HG02973 (cell line): ENCODE results near the gene DDX18.

ENCODE experiments used
- ATAC-seq: cut with Tn5 transposase; IDR thresholded peaks from one replicate; pipeline ENCODE4 v1.9.1; 2021; ENCODE audit warnings: moderate library complexity; ENCODE audit not compliant: unreplicated experiment

DDX18 gene

DNA sequence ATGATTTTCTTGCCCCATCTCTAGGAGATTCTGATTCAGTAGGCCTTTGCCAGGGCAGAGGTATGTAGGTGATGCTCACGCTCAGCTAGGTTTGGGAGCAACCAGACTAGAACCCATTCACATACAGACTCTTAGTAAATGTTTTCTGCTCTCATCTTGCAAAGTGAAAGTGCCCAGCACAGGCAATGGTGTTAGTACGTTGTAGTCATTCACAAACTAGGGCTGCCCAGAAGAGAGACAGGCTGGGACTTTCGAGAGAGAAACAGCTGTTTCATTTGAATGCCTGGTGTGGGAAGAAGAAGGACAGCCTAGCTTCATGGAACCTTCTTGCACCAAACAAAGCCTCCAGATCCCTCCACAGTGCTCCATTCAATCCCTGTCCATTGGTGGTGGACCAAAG lies 19.4 kb downstream of the DDX18 start:
- no peak for ATAC-seq

DNA sequence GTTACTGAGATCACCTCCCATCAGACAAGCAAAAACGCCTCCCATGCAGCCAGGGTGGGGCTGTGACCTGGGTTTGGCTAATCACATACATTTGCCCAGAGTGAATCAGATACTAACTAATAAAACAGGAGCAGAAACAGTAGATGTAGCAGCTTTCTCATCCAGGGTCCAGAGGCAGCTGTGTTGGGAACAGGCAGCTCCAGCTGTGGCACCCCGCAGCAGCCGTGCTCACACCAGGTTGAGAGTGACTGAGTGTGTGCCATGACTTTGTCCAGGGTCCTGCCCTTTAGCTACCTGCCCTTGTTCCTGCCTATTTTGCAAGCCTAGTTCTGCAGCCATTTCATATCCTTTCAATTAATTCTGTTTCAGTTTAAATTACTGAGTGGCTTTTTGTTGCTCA lies 20.5 kb downstream of the DDX18 start:
- no peak for ATAC-seq

DNA sequence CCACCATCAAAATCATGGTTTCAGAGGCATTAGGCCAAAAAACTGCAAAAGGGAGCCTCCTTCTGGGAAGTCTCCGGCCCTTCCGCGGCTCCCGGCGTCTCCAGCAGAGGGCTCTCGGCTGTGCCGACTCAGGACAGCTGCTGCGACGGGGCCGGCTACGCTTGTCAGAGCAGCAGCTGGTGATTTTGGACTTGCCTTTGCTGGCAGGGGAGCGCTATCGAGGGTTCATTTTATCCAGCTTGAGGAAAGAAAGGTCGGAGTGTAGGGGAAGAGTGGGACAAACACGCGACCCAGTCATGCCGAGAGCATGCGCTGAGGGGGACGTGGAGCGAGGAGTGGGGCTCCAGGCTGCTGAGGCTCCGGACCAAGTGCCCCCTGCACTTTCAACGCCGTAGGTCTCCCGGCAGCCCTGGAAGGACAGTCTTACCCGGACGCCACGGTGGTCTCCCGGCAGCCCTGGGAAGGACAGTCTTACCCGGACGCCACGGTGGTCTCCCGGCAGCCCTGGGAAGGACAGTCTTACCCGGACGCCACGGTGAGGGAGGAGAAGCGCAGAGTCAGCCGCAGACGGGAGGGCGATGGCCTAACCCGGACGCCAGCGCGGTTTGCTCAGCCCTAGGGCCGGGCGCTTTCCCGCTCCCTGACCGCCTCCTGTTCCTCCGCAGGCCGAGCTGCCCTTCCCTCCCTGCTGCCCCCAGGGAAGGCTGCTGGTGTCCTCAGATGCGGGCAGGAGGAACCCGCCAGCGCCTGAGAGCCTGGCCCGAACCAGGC lies 21.7 kb downstream of the DDX18 start:
- ATAC-seq, result peak; percentile 79

DNA sequence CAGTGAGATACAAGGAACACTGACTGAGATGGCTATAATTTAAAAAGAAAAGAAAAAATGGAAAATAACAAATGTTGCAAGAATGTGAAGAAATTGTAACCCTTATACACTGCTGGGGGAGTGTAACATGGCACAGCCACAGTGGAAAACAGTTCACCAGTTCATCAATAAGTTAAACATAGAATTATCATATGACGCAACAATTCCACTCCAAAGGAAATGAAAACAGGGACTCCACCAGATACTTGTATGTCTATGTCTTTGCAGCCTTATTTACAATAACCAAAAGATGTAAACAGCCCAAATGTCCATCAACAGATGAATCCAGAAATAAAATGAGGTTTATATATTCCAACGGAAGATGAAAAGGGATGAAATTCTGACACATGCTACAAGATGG lies 30.8 kb downstream of the DDX18 start:
- ATAC-seq, result no peak

DNA sequence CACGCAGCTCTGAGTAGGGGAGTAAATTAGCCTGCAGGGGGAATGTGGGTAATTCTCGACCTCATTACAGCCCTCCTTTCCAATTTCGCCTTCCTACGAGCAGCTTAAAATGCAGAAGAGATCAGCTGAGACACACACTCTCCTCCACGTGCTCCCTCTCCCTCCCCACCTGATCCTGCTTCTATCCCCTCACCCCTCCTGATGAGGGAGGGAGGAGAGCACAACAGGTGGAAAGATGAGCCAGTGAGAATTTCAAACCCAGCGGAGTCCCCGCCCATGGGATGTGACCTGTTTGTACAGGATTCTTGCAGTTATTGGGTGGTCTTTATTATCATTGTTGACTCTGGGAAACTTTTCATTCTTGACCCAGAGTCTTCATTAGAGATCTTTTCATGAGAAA lies 35.5 kb downstream of the DDX18 start:
- ATAC-seq, result no peak

DNA sequence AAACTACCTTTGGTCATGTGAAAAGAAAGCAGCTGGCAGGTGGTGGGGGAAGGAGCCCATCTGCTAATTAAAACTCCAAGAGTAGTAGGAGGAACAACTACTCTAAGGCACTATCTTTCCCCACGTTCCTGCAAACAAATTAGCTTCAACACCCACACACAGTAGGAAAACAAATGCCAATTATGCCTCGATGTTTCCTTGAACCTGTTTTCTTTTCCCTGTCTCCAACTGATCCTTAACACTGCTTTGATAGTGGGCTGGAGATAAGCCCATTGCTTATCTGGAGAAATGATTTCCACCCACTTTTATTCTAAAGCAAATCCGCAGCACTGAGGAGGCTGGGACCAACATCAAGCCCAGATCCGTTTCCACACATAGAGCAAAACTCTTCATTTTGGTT lies 36.0 kb downstream of the DDX18 start:
- no peak for ATAC-seq

DNA sequence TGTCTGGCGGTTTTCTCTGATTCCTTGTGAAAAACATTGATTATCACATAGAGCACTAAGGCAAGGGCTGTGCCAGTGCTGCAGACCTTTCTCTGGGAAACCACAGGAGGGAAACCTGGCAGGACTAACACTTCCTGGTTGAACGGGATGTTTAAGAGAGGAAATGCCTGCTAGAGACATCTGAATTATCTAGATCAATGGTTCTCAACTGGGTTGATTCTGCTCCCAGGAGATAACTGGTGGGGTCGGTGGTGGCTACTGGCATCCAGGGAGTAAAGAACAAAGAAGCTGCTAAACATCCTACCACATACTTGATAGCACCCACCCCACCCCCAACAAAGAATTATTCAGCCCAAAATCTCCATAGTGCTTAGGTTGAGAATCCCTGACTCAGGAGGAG lies 37.5 kb downstream of the DDX18 start:
- no peak for ATAC-seq

DNA sequence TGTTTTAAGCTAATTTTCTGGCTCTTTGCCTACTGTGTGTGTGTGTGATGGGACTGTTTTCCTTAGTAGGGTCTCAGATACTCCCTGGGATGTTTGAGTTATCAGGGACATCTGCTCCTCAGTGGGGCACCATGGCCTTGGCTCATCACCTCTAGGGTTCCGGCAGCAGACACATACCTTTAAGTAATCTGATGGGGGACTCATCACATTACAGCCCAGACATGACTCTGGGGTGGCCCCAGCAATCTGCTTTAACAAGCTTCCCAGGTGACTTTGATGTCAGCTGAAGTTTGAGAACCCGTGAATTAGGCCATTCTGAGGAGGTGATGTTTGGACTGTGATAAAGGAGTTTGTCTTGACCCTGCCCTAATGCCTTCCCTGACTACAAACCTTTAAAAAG lies 38.8 kb downstream of the DDX18 start:
- no peak for ATAC-seq

DNA sequence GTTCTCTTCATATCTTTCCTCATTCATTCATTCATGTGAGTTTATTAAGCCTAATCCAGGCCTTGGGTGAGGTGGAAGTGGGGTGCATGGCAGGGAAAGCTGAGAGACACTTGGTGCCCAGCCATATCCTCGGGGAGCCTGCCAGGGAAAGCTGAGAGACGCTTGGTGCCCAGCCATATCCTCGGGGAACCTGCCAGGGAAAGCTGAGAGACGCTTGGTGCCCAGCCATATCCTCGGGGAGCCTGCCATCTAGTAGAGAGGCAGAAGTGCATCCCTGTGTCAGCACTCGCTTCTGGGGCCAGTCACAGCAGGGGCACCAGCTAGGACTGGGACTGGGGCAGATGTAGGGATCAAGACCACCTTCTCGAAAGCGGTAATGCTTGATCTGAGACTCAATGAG lies 39.4 kb downstream of the DDX18 start:
- no peak for ATAC-seq

DNA sequence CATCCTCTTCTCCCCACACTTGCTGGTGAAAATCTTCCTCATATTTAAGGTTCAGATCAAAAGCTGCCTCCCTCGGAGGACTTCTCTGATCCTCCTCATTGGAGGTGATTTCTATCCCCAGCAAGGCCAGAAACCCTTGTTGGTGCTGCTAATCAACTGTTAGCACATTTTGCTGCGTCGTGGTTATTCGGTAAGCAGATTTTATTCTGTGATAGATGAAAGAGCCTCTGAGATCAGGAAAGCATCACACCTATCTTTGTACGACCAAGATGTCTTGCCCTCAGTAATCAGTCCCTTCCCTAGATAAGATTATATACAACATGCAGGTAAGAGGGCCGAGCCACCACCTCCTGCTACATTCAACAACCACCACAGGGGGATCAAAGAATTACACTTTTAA lies 40.1 kb downstream of the DDX18 start:
- no peak for ATAC-seq

DNA sequence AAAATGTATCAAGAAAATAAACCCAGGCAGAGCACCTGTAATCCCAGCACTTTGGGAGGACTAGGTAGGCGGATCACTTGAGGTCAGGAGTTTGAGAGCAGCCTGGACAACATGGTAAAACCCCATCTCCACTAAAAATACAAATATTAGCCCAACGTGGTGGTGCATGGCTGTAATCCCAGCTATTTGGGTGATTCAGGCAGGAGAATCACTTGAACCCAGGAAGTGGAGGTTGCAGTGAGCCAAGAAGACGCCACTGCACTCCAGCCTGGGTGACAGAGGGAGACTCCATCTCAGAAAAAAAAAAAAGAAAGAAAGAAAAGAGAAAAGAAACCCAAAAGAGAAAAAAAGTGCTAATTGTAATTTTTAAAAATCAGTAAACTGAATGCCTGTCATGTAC lies 41.4 kb downstream of the DDX18 start:
- no peak for ATAC-seq

DNA sequence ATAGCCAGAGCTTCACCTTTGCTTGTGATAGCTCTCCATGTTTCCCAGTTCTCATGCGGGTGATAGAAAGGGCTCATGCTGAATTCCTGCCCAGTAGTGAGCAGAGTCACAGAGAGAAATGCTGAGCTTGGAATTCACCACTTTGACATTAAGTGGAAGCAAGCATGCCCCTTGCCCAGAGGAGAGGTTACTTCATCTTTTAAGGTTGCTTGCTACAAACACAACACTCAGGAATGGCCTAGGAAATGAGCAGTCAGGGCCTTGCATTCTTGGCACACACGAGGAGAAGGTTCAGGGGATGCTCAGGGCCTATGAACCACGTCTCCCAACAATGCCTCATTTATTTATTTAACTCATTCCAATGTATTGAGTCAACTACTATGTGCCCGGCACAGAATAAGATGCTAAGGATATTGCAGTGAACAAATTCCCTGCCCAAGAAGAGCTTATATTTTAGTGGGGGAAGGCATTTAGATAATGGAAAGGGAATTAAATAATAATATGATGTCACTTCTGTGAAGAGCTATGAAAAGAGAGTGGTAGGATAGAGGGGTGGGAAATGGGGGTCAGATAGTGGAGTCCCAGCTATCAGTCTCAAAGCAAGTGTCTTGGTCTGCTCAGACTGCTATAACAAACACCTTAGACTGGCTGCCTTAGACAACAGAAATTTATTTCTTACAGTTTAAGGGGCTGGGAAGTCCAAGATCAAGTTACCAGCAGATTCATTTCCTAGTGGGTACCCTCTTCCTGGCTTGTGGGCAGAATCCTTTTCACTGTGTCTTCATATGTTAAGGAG lies 42.1 kb downstream of the DDX18 start:
- no peak for ATAC-seq

DNA sequence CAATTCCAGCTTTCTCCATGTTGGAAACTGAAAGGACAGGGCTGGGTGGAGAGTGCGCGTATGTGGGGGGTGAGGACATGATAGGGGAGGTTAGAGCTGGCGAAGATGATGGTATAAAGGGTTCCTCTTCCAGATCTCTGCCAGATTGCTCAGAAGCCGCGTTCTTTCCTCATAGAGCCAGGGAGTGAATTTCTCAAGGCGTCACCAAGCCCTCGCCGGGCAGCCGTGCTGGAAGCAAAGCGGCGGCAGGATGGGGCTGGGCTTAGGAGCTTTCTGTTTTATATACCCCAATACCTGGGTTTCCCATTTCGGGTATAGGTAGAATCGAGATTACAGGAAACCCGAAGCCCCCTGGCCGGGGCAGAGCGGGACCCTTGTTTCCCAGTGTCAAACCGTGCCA lies 43.8 kb downstream of the DDX18 start:
- no peak for ATAC-seq

DNA sequence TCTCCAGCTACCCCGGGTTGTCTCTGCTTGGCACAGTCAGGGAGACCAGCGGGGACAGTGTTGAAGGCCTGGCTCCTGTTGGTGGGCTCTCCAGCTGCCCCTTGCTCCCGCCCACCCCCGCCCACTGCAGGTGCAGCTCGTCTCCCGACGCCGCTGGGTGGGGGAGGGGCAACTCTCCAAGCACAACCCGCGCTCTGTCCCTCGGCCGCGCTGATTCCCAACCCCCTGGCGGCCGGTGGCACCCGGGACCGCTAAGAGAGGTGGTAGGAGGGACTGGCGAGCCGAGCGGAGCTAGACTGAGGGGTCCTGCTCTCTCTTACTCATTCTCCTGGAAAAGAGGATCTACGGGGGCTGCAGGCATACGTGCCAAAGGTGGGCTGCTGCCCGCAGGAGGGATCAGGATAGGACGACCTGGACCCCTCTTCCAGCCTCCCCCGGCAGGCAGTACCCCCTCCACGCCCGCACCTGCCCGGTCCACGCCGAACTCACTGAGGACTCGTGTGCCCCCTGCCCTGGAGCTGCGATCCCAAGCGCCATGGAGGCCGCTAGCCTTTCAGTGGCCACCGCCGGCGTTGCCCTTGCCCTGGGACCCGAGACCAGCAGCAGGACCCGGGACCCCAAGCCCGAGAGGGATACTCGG lies 44.5 kb downstream of the DDX18 start:
- no peak for ATAC-seq

DNA sequence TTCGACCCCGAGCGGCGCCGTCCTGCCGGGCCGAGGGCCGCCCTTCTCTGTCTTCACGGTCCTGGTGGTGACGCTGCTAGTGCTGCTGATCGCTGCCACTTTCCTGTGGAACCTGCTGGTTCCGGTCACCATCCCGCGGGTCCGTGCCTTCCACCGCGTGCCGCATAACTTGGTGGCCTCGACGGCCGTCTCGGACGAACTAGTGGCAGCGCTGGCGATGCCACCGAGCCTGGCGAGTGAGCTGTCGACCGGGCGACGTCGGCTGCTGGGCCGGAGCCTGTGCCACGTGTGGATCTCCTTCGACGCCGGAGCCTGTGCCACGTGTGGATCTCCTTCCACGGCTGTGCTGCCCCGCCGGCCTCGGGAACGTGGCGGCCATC lies 45.0 kb downstream of the DDX18 start:
- no peak for ATAC-seq

DNA sequence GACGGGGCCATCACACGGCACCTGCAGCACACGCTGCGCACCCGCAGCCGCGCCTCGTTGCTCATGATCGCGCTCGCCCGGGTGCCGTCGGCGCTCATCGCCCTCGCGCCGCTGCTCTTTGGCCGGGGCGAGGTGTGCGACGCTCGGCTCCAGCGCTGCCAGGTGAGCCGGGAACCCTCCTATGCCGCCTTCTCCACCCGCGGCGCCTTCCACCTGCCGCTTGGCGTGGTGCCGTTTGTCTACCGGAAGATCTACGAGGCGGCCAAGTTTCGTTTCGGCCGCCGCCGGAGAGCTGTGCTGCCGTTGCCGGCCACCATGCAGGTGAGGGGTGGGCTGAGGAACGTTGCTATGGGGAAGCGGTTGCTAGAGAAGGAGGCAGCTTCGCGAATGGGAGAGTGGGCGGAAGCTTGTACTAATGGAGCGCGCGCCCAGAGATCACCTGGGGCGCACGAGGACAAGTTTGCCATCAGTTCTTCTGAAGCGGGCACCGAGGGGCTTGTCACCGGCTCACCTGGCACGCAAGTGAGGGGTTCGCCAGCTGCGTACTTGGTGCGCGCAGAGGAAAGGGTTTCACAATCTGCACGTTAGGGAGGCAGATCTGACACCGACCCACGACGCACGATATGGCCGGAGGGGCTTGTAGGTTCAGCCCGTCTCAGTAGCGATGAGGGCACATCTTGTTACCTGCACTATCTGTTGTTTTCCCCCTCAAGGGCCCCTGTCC lies 45.6 kb downstream of the DDX18 start:
- no peak for ATAC-seq

DNA sequence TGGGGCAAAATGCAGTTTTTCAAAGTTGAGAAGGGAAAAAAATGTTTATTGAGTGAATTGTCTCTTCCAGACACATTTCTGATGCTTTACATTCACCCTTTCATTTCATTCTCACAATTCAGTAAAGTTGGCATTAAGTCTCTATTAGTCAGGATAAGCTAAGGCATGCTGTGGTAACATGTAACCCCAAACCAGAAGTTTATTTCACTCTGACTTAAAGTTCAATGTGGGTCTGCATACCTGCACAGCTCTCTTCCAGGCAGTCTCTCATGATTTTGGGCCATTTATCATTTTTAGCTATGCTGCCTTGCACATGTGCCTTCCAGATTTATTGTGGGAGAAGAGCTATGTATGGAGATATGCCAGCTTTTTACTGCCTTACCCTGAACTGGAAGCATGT lies 48.0 kb downstream of the DDX18 start:
- ATAC-seq, result no peak

DNA sequence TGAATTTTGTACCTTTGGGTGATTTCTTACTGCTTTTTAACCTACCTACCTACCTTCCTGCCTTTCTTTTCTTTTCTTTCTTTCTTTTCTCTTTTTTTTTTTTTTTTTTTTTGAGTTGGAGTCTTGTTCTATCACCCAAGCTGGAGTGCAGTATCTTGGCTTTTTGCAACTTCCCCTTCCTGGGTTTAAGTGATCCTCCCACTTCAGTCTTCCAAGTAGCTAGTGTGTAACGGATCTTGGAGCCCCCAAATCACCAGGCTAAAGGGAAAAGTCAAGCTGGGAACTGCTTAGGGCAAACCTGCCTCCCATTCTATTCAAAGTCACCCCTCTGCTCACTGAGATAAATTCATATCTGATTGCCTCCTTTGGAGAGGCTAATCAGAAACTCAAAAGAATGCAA lies 61.3 kb downstream of the DDX18 start:
- no peak for ATAC-seq

DNA sequence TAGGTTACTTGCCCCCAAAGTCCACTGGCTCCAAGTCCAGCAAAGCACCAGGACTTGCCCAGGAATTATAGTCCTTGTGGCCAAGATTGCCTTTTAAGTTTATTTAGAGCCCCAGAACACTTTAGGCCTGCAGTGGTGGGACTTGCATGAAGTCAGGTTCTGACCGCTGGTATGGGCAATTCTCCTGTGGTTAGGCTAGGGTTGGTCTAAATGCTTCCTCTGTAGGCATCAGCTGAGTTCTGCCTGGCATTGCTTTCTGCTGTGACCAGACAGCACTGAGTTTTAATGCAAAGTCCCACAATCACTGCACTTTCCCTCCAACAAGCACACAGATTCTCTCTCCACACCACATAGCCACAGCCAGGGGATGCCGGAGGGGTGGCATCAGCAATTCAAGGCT lies 64.5 kb downstream of the DDX18 start:
- ATAC-seq, result no peak
